Testis (tissue), 2 donors: ENCODE measurements around the gene MT1M.

Experiments
- CTCF ChIP-seq, 3 experiments: fragments of 450-650 bp in 2 of 3; fragments of 200-600 bp in 1 of 3; sonication (generic) in 1 of 3; IDR thresholded peaks; one replicate each; pipeline ENCODE4 v1.5.1; 2016 to 2019; ENCODE audit warnings: antibody characterized with exemption in 3 of 3, mild to moderate bottlenecking in 2 of 3, moderate library complexity in 1 of 3
- POLR2A ChIP-seq: fragments of 450-650 bp; IDR thresholded peaks from one replicate; pipeline ENCODE4 v1.6.1; 2017; ENCODE audit warnings: antibody characterized with exemption, mild to moderate bottlenecking, moderate library complexity

DNA sequence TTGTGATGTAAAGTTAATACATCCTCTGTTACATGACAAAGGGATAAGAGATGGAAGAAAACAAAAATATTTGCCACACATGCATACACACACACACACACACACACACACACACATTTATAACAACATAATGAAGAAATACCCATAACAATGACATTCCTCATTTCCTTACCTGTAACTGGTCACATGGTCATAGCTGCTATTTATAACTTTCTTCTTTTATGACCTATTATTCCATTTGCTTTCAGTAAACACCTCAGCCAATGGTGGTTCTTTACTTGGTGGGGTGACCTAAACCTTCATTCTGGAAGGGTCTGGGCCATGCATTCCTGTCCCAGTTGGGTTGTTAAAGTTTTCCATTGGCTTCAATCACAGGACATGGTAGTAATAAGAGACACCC is 18.8 kb upstream of the MT1M start:
- TF ChIP-seq CTCF (IDR thresholded peaks at IDR 0.05) = no peak
- TF ChIP-seq POLR2A = no peak
